GM18519 (cell line): ENCODE measurements around the gene FN1.
"Not testable (repeated sequence)": the region's sequence is repeated elsewhere in the genome, so short reads cannot be mapped to it uniquely, and the experiment has no call there.

Experiments
- ATAC-seq: cut with Tn5 transposase; IDR thresholded peaks from one replicate; pipeline ENCODE4 v1.9.1; 2021; ENCODE audit warnings: mild to moderate bottlenecking, moderate library complexity; ENCODE audit not compliant: unreplicated experiment, low FRiP score

Gene FN1

DNA sequence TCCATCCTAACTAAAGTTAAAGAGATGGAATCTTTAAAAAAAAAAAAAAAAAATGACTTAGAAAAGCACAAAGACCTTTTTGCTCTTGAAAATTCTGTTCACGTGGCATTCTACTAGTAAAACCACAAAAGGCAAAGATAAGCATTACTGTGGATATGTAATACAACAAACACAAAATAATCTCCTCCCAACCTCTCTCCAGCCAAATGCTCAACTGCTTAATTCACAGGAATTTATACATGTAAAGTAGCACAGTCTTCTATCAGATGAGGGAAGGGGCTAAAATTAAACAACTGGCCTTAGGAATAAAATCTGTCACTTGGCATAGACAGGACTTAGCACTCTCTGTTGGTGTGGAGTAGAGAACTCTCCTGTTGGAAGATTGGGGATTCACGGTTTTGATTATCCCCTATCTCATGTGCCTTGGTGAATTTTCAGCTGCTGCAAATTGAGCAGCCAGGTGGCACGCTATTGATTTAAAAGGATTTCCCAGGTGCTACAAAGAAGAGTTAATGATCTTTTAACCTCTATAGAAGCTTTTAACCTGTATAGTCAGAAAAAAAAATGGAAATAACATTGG lies 66.6 kb downstream of the FN1 start:
- no peak for ATAC-seq

- no peak for ATAC-seq
Observed at GRCh38 chr2:215368493-215368809, 67.4 kb downstream of the FN1 start.

DNA sequence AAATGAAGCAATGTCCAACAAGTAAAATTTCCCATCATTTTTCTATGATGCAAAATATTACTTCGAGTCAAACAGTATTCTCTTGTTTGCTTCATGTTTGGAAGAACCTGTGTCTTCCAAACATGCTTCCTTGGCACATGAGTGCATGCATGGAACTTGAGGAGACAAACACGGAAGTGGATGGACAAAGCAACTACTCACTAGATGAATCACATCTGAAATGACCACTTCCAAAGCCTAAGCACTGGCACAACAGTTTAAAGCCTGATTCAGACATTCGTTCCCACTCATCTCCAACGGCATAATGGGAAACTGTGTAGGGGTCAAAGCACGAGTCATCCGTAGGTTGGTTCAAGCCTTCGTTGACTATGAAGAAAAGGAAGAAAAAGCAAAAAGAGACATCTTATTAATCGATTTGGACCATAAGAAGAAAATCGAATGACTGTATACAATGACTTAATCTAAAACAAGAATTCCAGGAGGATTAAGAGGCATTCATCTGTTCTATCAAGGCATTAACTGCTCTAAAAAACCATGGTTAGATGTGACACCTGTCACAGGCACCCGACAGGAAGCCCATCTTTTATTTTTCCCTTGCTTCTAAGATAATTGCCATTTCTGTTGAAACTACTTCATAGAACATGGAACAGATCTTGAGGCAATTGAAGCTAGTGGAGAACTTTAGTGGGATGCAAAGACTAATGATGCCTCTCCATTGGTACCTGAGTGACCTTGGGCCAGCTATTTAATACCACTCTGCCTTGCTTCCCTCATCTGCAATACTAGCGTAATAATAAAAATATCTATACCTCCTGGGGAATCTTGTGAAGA lies 68.0 kb downstream of the FN1 start:
- ATAC-seq = no peak

GRCh38 chr2:215366440-215367032 lies 69.3 kb downstream of the FN1 start:
- ATAC-seq = no peak

- ATAC-seq = no peak
Observed at GRCh38 chr2:215365184-215365658, 70.6 kb downstream of the FN1 start.

GRCh38 chr2:215364157-215365155 lies 71.4 kb downstream of the FN1 start:
- no peak for ATAC-seq

DNA sequence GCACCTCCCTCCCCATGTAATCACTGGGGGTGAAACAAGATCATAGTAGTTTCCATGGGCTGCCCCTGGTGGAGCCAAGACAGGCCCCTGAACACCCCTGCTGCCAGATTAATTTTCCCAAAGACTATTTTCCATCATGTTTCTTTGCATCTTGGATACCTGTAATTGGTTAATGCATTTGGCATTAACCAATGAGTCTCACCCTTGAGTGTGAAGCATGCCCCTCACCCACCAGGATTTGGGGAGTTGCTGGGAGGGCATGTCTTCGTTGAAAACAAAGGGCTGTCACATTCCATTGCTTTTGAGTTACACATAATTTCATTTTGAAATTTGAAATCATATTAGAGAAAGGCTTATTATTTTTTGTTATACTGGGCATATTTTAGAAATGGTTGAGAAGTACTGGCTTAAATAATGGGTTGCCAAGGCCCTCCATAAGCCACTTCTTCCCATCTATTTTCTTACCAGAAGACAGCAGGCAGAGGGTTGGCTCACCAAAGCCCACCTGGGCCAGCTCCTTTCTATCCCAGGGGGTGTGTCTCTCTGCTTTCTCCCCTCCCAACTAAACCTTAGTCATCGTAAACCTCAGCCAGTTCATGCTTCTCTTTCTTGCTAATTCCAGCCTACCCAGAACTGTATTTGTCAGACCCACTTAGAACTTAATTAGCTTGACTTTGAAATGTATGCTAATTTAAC lies 72.3 kb downstream of the FN1 start:
- ATAC-seq = no peak

GRCh38 chr2:215363039-215363438 lies 72.8 kb downstream of the FN1 start:
- ATAC-seq = no peak

DNA sequence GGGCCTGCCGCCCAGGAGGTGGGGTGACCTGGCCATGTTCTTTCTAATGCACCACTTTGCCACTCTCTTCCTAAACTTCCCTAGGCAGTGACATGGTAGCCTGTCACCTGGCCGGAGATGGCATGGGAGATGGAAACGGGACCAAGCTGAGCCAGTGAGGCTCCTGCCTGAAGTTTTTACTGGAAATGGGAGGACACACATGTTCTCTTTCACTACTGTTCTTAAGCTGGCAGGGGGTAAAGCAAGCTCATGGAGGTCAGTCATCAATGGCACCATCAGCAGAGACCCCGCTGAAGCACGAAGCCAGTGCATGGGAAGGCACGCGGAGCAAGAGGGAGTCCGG lies 73.3 kb downstream of the FN1 start:
- ATAC-seq = no peak

GRCh38 chr2:215361876-215362561 lies 73.8 kb downstream of the FN1 start:
- no peak for ATAC-seq

GRCh38 chr2:215361211-215361875 lies 74.5 kb downstream of the FN1 start:
- no peak for ATAC-seq

DNA sequence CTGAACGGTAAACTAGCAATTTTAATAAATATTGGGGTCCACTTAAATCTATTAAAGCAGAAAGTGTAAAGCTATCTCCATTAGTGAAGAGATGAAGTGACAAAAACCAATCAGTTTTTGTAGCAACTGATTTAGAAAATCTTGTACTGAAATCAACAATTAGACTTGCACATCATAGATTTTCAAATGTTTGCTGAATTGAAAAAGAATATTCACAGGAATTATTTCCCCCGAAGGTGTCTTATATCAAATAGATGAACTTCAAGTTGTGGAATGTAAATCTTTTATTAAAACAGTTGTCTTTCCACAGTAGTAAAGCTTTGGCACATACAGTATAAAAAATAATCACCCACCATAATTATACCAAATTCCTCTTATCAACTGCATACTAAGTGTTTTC lies 75.3 kb downstream of the FN1 start:
- no peak for ATAC-seq

DNA sequence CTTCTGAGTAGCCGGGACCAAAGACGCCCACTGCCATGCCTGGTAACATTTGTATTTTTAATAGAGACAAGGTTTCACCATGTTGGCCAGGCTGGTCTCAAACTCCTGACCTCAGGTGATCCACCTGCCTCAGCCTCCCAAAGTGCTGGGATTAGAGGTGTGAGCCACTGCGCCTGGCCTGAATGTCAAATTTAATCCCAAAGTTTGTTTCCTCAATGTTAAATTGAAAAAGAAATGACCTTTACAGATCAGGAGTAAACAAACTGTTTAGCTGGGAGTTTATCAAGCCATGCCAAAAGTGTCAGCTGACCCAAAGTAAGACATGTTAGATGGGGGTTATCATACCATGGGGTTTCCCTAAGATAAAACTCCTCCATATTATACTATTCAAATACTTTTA lies 75.8 kb downstream of the FN1 start:
- not testable (repeated sequence) for ATAC-seq

- no peak for ATAC-seq
Observed at GRCh38 chr2:215359576-215359922, 76.3 kb downstream of the FN1 start.

DNA sequence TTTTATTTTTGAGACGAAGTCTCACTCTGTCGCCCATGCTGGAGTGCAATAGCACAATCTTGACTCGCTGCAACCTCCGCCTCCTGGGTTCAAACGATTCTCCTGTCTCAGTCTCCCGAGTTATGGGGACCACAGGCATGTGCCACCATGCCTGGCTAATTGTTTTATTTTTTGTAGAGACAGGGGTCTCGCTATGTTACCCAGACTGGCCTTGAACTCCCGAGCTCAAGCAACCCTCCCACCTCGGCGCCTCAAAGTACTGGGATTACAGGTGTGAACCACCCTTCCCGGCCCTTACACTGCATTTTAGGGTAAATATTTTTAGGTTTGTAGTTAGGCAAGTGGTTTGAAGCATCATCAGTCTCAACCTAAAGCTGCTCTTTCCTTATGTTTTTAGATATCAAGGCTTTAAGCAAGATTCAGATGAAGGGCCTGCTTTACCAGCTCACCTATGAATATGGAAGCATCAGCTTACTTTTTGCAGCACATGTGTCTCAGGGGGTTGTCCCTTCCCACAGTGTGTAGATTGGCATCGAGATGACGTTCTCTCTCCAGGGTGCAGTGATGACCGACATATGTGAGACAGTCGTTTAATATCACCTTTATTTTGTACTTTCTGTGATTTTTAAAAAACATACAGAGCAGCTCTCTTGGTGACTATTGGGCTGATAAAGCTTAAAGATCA lies 76.8 kb downstream of the FN1 start:
- ATAC-seq = no peak

DNA sequence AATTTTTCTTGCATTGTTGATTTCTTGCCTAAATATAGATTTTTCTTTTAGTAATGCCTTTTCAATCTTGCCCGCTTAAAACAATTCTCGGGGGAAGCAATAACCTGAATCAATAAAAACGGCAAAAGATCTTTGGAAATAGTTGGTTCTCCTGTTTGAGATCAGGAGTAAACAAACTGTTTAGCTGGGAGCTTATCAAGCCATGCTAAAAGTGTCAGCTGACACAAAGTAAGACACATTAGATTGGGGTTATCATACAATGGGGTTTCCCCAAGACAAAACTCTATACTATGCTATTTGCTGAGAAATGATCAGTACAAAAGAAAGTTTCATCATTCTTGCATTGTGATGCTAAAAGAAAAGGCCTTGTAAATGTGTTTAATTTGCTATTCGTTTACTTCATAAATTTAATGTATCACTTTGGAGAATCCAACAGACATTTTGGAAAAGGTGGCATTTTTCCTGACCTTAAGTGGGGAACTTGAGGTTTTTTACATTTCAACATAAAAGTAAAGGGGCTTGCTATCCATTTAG lies 77.5 kb downstream of the FN1 start:
- ATAC-seq = no peak

DNA sequence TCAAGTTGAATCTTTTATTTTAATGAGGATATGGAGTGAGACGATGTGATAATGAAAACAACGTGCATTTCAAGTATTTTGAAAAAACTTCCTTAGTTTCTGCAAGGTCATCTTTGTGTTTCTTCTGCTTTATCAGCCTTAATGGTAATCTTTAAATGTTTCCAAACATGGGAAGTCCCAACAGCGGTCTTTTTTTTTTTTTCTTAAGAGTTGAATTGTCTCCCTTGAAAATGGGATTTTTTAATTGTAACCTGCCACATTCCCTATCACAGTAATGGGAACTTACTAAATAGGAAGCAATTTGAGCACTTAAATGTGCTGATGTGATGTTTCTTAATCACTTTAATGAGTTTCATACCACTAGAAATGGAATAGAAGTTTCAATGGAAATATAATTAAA lies 78.2 kb downstream of the FN1 start:
- no peak for ATAC-seq

GRCh38 chr2:215356948-215357461 lies 78.9 kb downstream of the FN1 start:
- no peak for ATAC-seq
